ENCODE data around the gene ZNF665. TPM values are rescaled to one million over a fixed set of nuclear protein-coding genes. Genes with fewer than 3 reads are reported as not detected.
A peak's percentile ranks its signal among the peaks of the same experiment; 100 is the strongest.

Gene ZNF665
- total RNA-seq, 1 donor from 2014 or later = 4.4 TPM

- no peaks in the 10 kb centered on the region for H4K20me1 ChIP-seq (ENCODE audit: insufficient read depth, low read length)
- TF ChIP-seq, protein P1, sequence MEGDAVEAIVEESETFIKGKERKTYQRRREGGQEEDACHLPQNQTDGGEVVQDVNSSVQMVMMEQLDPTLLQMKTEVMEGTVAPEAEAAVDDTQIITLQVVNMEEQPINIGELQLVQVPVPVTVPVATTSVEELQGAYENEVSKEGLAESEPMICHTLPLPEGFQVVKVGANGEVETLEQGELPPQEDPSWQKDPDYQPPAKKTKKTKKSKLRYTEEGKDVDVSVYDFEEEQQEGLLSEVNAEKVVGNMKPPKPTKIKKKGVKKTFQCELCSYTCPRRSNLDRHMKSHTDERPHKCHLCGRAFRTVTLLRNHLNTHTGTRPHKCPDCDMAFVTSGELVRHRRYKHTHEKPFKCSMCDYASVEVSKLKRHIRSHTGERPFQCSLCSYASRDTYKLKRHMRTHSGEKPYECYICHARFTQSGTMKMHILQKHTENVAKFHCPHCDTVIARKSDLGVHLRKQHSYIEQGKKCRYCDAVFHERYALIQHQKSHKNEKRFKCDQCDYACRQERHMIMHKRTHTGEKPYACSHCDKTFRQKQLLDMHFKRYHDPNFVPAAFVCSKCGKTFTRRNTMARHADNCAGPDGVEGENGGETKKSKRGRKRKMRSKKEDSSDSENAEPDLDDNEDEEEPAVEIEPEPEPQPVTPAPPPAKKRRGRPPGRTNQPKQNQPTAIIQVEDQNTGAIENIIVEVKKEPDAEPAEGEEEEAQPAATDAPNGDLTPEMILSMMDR (IDR thresholded peaks at IDR 0.05; ENCODE audit: insufficient read depth, low read depth, low read length) = no peak
- TF ChIP-seq EZH2 (IDR thresholded peaks at IDR 0.05; ENCODE audit: insufficient read depth, low read length) = no peak
- H3K79me2 ChIP-seq (ENCODE audit: insufficient read depth, low read length) = no peaks in the 10 kb centered on the region
- DNase-seq (ENCODE audit: low read depth) = no peak
- no peaks in the 10 kb centered on the region for H3K4me1 ChIP-seq (ENCODE audit: insufficient read depth, low read length)
- peaks cover 7% of the 10 kb centered on the region for H3K9me3 Mint-ChIP-seq (ENCODE audit: unreplicated experiment)
- H3K27me3 ChIP-seq (ENCODE audit: insufficient read depth, low read length) = no peaks in the 10 kb centered on the region
- H3K27ac Mint-ChIP-seq (ENCODE audit: unreplicated experiment) = no peak overlapping the region
- H3K27ac ChIP-seq (ENCODE audit: low read depth, low read length) = no peak overlapping the region
- FAIRE-seq = no peak
- H2AFZ ChIP-seq (ENCODE audit: low read depth, low read length) = no peak overlapping the region
- peaks cover 6% of the 10 kb centered on the region for H3K9me3 ChIP-seq (ENCODE audit: insufficient read depth, low read depth, low read length)
- no peaks in the 10 kb centered on the region for H3K27me3 Mint-ChIP-seq (ENCODE audit: low read depth, unreplicated experiment)
- H3K9ac ChIP-seq (ENCODE audit: low read length) = no peak overlapping the region
- H3K4me1 Mint-ChIP-seq (ENCODE audit: low read depth, unreplicated experiment) = no peaks in the 10 kb centered on the region
- no peaks in the 10 kb centered on the region for H3K36me3 ChIP-seq (ENCODE audit: insufficient read depth, low read length)
- H3K4me3 ChIP-seq (ENCODE audit: insufficient read depth, low read depth, low read length) = no peak overlapping the region
- no peak overlapping the region for H3K4me2 ChIP-seq (ENCODE audit: low read length)
- peaks cover 31% of the 10 kb centered on the region for H3K36me3 Mint-ChIP-seq (ENCODE audit: low read depth, unreplicated experiment)
- H3K4me3 Mint-ChIP-seq (ENCODE audit: unreplicated experiment) = peak overlapping the region; percentile 11
Measured at GRCh38 chr19:53123400-53123799, 69.8 kb downstream of the ZNF665 start.

Other genes starting within 250 kb of the ZNF665 start
- gene ZNF816, start 230.5 kb downstream of the ZNF665 start, total RNA-seq = 10.3 and 12.2 TPM in 2 replicates
- gene ERVV-1, start 179.4 kb downstream of the ZNF665 start, total RNA-seq = not detected in 2 replicates
- 0.17 TPM in 1 of 2 replicates, not detected in the other for gene ERVV-2, start 148.6 kb downstream of the ZNF665 start, total RNA-seq
- gene ZNF160, start 89.9 kb downstream of the ZNF665 start, total RNA-seq = 30.2 and 31.3 TPM in 2 replicates
- gene ZNF415, start 60.4 kb downstream of the ZNF665 start, total RNA-seq = 8.7 TPM in 2 replicates
- 10.1 and 10.6 TPM in 2 replicates for gene ZNF347, start 34.3 kb downstream of the ZNF665 start, total RNA-seq
- gene ZNF677, start 61.5 kb upstream of the ZNF665 start, total RNA-seq = 28.6 and 29.6 TPM in 2 replicates
- not detected in 2 replicates for gene VN1R2, start 64.9 kb upstream of the ZNF665 start, total RNA-seq
- not detected in 2 replicates for gene VN1R4, start 74.4 kb upstream of the ZNF665 start, total RNA-seq
- gene ZNF845, start 140.4 kb upstream of the ZNF665 start, total RNA-seq = 5.3 and 6.3 TPM in 2 replicates
- 5.4 and 7.1 TPM in 2 replicates for gene ZNF525, start 172.3 kb upstream of the ZNF665 start, total RNA-seq
- 7.5 and 8.9 TPM in 2 replicates for gene ZNF765, start 201.8 kb upstream of the ZNF665 start, total RNA-seq
- 10.3 and 11.3 TPM in 2 replicates for gene ZNF761, start 238.6 kb upstream of the ZNF665 start, total RNA-seq